ENCODE data around the gene TPCN2.

Gene TPCN2

GRCh38 chr11:69010964-69011623 lies 37.6 kb upstream of the TPCN2 start:
- no peak for DNase-seq (ENCODE audit: low spot score)

- no peak for DNase-seq (ENCODE audit: low spot score)
These were observed 37.1 kb upstream of the TPCN2 start for GRCh38 chr11:69011624-69012091.

- DNase-seq (ENCODE audit: low spot score) = no peak
These were observed 36.4 kb upstream of the TPCN2 start for GRCh38 chr11:69012092-69013008.

- no peak for DNase-seq (ENCODE audit: low spot score)
These were observed 35.5 kb upstream of the TPCN2 start, which contains the start of gene MRGPRF for GRCh38 chr11:69013009-69013951. TSS of gene MRGPRF (minus strand) at chr11:69013246. CDS start at chr11:69009901, 3,345 bp downstream.

GRCh38 chr11:69014084-69014851 lies 34.5 kb upstream of the TPCN2 start:
- DNase-seq (ENCODE audit: low spot score) = no peak

GRCh38 chr11:69014898-69015549 lies 33.7 kb upstream of the TPCN2 start:
- DNase-seq (ENCODE audit: low spot score) = no peak

- no peak for DNase-seq (ENCODE audit: low spot score)
These were observed 30.8 kb upstream of the TPCN2 start for GRCh38 chr11:69017951-69018350.

GRCh38 chr11:69018924-69019323 lies 29.8 kb upstream of the TPCN2 start:
- no peak for DNase-seq (ENCODE audit: low spot score)

GRCh38 chr11:69022260-69022659 lies 26.5 kb upstream of the TPCN2 start:
- no peak for DNase-seq (ENCODE audit: low spot score)

GRCh38 chr11:69024509-69024908 lies 24.2 kb upstream of the TPCN2 start:
- no peak for DNase-seq (ENCODE audit: low spot score)

- DNase-seq (ENCODE audit: low spot score) = no peak
These were observed 20.9 kb upstream of the TPCN2 start for GRCh38 chr11:69027704-69028372.

- no peak for DNase-seq (ENCODE audit: low spot score)
These were observed 18.4 kb upstream of the TPCN2 start for GRCh38 chr11:69030301-69030700.

GRCh38 chr11:69032833-69033232 lies 15.9 kb upstream of the TPCN2 start:
- no peak for DNase-seq (ENCODE audit: low spot score)

GRCh38 chr11:69033431-69033830 lies 15.3 kb upstream of the TPCN2 start:
- DNase-seq (ENCODE audit: low spot score) = no peak

GRCh38 chr11:69034123-69034867 lies 14.4 kb upstream of the TPCN2 start:
- DNase-seq (ENCODE audit: low spot score) = no peak

- no peak for DNase-seq (ENCODE audit: low spot score)
These were observed 13.4 kb upstream of the TPCN2 start for GRCh38 chr11:69035150-69035945.

GRCh38 chr11:69035946-69036340 lies 12.8 kb upstream of the TPCN2 start:
- DNase-seq (ENCODE audit: low spot score) = no peak

GRCh38 chr11:69037074-69037473 lies 11.7 kb upstream of the TPCN2 start:
- DNase-seq (ENCODE audit: low spot score) = no peak

GRCh38 chr11:69037544-69037943 lies 11.2 kb upstream of the TPCN2 start:
- no peak for DNase-seq (ENCODE audit: low spot score)
